NCI-H2081 treated with DMSO at 0.1 percent for 48 hours (cell line): ENCODE measurements around the gene SNTB2.
"Not testable (repeated sequence)": the region's sequence is repeated elsewhere in the genome, so short reads cannot be mapped to it uniquely, and the experiment has no call there.

Experiments
- DNase-seq: peaks from one replicate; lab custom pipeline; 2025; lab: John Stamatoyannopoulos, UW

Gene SNTB2

DNA sequence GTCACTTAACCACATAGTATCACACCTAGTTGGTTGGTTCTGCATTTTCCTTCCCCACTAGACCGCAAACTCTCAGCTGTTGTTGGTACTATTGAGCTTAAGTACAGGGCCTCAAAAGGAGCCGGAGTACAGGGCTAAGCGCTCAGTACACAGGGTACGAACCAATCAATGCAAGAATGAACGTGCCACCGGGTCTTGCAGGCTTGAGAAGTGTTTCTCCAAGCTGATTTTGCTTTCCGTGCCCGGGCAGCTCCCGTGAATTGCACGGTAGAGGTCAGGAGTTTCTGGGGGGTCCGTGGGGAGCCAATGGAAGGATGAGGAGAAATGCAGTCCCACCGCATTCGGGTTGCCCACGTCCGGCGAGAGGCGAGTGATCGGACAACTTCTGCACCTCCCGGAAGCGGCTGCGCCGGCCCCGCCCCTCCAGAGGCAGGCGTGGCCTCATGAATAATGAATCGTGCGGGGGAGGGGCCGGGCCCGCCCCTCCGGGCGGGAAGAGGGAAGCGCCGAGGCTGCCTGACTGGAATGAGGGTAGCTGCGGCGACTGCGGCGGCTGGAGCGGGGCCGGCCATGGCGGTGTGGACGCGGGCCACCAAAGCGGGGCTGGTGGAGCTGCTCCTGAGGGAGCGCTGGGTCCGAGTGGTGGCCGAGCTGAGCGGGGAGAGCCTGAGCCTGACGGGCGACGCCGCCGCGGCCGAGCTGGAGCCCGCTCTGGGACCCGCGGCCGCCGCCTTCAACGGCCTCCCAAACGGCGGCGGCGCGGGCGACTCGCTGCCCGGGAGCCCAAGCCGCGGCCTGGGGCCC is at the start of gene SNTB2:
TSS of gene SNTB2 (plus strand) at position 523 of the 804 bp plus-strand sequence. CDS start at position 526, 3 bp downstream.
- DNase-seq: peak; percentile 39

DNA sequence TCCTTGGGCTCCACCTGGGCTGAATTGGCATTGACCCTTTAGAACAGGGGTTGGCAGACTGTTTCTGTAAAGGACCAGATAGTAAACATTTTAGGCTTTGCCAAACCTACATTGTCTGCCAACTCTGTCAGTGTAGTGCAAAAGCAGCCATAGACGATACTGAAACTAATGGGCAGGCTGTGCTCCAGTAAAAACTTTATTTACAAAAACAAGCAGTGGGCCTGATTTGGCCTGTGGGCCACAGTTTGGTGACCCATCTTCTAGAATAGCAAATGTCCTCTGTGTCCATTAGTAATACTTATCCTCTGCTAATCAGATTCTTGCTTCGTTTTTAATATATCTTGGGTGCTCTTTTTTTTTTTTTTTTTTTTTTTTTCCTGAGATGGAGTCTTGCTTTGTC is 48.4 kb upstream of the SNTB2 start:
- DNase-seq: no peak

- not testable (repeated sequence) for DNase-seq
Measured at GRCh38 chr16:69139464-69139863, 47.5 kb upstream of the SNTB2 start.

GRCh38 chr16:69141014-69141413 is 46.0 kb upstream of the SNTB2 start:
- DNase-seq: no peak

DNA sequence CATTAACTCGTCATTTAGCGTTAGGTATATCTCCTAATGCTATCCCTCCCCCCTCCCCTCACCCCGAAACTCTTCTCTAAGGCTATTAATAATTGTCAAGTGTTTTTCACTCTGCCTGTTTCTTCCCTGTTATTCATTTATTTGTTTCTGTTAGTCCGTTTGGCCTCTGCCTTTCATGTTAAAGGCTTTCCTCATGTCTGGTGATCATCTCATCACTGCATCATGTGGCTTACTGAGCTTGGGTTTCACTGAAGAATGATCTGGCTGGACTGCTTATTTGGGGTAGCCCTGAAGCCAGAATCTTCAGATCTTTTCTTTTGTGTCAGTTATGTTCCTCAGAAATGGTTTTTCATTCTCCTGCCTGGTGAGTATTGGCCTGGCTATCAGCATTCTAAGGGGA is 45.0 kb upstream of the SNTB2 start:
- DNase-seq: no peak

DNA sequence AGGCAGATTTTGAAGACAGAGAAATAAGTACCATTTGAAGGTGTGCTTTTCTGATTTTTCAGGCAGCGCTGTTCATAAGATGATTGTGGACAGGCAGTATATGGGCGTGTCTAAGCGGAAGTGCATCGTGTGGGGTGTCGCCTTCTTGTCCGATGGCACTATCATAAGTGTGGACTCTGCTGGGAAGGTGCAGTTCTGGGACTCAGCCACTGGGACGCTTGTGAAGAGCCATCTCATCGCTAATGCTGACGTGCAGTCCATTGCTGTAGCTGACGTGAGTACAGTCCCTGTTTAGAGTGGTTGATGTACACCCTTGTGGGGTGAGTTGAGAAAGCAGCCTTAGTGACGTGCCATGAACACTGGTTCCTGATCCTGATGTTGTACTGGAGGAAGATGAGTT is 43.8 kb upstream of the SNTB2 start:
- DNase-seq: no peak

GRCh38 chr16:69145658-69146057 is 41.3 kb upstream of the SNTB2 start:
- DNase-seq: no peak

DNA sequence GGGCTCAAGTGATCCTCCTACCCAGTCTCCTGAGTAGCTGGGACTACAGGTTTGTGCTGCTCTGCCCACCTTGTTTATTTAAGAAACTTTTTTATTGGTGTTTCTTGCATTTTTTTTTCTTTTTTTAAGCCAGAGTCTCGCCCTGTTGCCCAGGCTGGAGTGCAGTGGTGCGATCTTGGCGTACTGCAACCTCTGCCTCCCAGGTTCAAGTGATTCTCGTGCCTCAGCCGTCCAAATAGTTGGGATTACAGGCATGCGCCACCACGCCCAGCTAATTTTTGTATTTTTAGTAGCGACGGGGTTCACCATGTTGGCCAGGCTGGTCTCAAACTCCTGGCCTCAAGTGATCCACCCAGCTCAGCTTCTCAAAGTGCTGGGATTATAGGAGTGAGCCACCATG is 37.3 kb upstream of the SNTB2 start:
- not testable (repeated sequence) for DNase-seq

- no peak for DNase-seq
Measured at GRCh38 chr16:69150146-69150865, 36.7 kb upstream of the SNTB2 start.

DNA sequence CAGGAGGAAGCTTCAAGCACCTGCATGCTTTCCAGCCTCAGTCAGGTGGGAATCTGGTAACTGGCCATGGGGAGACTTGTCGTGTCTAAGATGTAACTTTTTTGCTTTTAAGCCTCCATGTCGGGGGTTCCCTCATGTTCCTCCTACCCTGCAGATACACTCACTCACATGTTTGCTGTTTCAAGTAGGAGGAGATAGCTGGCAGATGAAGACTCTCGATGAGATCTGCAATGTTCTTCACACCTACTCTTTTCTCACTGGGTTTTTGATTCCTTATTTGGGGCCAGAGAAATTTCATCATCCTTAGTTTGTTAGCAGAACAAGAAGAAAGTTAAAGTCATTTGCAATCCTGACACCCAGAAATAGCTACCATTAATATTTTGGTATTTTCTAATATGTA is 29.8 kb upstream of the SNTB2 start:
- no peak for DNase-seq

DNA sequence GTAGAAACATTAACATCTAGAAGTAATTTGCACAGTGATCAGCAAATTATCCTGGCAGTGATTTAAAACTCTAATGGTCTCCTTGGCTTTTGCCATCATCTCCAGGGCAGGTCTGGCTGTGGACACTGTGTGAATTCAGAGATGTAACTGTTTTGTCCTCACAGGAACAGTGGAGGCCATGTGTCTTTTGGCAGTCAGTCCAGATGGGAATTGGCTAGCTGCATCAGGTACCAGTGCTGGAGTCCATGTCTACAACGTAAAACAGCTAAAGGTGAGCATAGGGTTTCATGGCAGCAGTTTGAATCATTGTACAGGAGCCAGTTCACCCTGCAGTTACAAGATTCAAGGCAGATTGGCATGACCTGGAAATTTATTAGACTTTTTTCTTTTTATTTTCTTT is 26.8 kb upstream of the SNTB2 start:
- no peak for DNase-seq

DNA sequence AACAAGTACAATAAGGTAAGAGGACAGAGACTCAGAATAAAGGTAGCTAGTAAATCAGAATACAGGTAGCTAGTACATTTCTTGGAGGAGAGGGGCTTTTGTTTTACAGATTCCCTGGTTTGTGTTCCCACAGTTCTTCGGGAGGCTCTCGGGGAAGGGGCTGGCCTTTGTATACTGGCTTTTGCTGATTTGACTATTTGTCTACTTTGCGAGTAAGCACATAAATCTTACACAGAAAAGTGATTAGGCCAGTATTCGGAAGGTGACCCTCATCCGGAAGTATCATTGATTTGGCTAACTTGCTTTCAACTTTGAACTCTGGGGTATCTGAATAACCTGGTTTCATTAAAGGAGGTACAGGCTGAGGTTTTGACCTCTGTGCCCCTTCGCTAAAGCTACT is 21.4 kb upstream of the SNTB2 start:
- no peak for DNase-seq

- no peak for DNase-seq
Measured at GRCh38 chr16:69166221-69166833, 20.6 kb upstream of the SNTB2 start.

DNA sequence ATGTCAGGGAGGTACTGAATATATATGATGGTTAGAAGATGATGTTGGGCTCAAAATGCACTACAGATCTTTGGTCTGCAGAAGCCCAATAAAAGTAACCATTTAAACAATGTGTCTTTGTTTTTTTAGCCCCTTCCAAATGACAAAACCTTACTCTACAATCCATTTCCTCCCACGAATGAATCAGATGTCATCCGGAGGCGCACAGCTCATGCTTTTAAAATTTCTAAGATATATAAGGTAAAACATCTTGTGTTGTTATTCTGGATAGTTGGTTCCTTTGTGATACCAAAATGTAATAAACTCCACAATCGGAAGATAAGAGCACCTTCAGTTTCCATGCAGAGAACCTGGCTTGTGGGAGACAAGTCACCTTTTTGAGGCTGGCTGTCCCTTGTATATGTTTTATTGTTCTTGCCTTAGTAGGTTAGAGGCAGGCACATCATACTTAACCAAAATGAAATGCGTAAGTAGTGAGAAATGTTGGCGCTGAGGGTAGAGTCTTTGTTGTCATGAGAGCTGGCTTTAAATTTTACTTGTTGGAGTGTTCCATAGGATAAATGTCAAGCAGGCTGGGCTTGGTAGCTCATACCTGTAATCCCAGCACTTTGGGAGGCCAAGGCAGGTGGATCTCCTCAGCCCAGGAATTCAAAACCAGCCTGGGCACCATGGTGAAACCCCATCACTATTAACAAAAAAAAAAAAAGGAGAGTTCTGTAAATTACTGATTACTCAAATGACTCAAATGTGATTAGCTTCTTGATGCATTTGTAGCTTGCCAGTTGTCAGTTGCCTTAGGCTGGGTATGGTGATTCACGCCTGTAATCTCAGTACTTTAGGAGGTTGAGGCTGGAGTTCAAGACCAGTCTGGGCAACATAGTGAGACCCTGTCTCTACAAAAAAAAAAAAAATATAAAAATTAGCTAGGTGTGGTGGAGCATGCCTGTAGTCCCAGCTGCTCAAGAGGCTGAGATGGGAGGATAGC is 19.7 kb upstream of the SNTB2 start:
- no peak for DNase-seq

DNA sequence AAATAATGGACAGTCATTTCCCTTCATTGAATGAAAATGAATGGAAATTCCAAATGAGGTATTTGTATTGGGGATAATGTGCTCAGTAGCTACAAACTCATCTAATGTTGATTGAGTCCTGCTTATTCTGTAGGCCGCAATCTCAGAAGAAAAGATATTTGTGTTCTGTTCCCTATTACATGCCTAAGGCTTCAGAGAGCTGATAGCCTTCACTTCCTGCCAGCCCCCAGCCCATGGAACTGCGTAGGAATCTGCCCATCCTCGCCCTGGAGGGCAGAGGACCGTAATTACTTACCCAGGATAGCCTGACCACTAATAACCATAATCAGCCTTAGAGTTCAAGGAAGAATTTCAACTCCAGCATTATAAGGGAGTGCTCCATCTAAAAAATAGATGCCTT is 17.9 kb upstream of the SNTB2 start:
- DNase-seq: no peak

DNA sequence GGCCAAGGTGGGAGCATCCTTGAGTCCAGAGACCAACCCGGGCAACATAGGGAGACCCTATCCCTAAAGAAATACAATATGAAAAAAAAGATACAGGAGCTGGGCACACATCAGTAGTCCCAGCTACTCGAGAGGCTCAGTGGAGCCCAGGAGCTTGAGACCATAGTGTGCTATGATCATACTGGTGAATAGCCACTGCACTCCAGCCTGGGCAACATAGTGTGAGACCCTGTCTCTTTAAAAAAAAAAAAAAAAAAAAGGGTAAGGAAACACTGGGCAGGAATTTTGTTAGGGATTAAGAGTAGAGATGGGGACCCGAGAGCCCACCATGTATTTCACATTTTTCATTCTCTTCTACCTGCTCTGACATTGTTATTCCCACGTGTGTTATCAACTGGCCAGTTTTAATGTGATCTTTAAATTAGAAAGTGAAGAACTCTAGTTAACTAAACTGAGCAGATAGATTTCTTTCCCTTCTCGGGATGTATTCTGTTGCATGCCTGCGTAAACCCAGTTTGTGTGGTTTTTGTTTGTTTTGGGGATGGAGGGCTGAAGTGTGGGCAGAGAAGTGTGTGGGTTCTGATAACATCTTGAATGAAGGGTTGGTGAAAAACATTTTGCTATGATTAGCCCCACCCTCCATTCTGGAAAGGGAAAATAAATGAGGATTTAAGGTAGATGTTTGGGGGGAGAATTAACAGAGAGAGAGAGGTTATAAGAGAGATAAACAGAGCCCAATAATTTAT is 17.2 kb upstream of the SNTB2 start:
- DNase-seq: no peak

DNA sequence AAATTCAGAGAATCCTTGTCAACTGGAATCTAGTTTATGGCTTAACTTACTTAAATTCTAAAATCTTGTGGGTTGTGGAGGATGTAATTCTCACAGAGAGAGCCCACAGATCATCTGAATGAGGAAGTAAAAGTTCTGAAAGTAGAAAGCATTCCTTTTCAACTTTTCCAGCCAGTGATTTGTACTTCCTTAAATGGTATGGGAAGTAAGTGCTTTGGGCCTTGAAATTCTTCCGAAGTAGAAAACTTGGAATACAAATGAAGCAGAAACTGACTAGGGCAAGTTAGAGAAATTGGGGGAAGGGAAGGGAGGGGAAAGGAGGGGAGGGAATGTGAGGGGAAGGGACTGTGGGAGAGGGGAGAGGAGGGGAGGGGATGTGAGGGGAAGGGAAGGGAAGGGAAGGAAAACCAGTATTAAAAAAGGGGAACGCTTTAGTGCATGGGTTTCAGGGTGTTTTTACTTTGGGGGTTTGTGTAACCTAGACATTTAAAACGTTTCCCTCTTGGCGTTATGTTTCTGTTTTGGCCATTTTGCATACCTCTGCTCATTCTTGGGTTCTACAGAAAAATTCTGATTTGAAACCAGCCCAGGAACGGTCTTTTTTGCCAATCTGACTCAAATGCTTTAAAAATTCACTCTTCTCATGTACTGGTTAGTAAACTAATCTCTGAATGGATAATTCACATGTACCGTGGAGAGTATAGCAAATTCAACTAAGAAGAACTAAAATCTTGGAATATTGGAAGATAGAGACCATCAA is 15.5 kb upstream of the SNTB2 start:
- no peak for DNase-seq

DNA sequence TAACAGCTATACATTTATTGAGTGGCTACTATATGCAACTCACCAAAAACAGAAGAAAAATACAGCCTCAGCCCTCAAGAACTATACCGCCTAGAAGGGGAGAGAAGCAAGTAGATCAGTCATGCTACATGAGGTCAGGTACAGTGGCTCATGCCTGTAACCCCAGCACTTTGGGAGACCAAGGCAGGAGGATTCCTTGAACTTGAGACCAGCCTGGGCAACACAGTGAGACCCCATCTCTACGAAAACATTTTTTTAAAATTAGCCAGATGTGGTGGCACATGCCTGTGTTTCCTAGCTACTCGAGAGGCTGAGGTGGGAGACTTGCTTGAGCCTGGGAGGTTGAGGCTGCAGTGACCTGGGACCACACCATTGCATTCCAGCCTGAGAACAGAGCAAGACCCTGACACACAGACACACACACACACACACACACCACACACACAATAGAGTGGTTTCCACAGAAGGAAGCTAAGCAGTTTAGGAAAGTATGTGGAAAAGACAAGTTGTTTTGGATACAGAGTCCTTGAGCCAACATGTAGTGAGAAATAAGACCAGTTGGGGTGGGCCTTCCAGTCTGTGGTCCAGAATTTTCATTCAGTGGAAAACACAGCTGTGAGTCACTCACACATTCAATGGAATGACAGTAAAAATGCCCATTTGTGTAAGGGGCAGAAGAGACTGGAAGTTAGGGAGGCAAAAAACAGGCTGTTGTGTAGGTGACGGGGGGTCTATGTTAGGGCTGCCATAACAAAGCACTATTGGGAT is 10.7 kb upstream of the SNTB2 start:
- DNase-seq: no peak

DNA sequence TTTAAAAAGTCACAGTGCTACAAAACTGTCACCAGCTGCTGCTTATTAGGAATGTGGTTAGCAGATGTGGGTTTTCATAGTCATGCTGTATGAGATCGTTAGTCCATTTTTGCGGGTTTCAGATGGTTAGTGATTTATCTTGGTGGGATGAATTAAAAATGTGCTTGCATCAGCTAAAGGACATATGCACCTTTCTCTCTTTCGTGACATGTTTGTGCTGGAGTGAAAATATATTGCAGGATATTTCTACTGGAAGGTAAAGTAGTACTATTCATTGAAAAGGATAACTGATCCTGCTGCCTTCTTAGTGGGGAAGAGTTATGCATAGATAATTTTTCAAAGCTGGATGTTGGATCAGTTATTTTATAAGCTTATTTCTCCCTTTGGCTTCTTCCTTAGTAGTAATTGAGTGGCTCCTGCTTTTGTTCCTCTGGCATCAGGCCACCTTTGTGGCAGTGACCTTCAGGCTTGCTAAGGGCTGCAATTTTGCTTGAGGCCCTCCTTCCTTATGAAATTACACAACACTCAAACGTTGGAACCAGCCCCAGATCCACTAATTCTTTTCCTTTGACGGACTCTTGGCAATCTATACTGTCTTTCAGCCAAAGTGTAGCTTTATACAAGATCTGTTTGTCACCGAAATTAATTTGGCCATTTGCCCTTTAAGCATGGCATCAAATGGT is 7.5 kb upstream of the SNTB2 start:
- no peak for DNase-seq
